ENCODE measurements around the gene TEKT2. TPM values are rescaled to one million over a fixed set of nuclear protein-coding genes. Genes with fewer than 3 reads are reported as not detected.

The TEKT2 gene
- total RNA-seq, 4 donors from 2014 or later, result not detected

DNA sequence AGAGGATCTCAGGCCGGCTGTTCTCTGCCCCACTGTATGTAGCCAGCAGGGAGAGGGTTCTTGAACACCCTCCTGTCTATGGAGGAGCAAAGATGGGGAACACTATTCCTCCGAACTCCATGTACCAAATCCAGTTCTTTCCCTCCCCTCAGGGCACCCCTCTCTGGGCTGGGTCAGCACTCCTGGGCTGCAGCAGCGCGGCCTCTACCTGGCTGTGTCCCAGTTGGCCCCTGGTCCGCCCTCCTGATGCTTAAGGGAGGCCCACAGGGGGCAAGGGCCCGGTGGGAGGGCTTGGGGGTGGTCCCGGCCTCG lies 4.3 kb downstream of the TEKT2 start:
- Histone ChIP-seq H3K4me1 (peaks cover 14 to 34% of the 10 kb centered on the region in 2 donors), H3K27ac (peak overlapping the region; percentile 78 to 96 (median 89)), H3K36me3 (peaks cover 0 to 24% of the 10 kb centered on the region in 2 donors), H3K9me3 (no peaks in the 10 kb centered on the region), H3K27me3 (peaks cover 9 to 31% (median 28%) of the 10 kb centered on the region in 3 donors), H3K4me3 (peak overlapping the region; percentile 75 to 98 (median 90))
- intact Hi-C loops (cut with DNase I; ENCODE audit: low total_unique reads), result loop anchor here (1.0 to 2.0 kb wide), 2 partner anchors 157 to 376 kb away; partner anchors contain the start of genes AGO3 and MRPS15
- DNase-seq (no peak), ATAC-seq (peak in 1 of 2 donors; percentile 3)
- in situ Hi-C loops (cut with MboI; ENCODE audit: low sequenced_read_pairs in 4 of 4), result no loop called here
- TF ChIP-seq, protein P1, sequence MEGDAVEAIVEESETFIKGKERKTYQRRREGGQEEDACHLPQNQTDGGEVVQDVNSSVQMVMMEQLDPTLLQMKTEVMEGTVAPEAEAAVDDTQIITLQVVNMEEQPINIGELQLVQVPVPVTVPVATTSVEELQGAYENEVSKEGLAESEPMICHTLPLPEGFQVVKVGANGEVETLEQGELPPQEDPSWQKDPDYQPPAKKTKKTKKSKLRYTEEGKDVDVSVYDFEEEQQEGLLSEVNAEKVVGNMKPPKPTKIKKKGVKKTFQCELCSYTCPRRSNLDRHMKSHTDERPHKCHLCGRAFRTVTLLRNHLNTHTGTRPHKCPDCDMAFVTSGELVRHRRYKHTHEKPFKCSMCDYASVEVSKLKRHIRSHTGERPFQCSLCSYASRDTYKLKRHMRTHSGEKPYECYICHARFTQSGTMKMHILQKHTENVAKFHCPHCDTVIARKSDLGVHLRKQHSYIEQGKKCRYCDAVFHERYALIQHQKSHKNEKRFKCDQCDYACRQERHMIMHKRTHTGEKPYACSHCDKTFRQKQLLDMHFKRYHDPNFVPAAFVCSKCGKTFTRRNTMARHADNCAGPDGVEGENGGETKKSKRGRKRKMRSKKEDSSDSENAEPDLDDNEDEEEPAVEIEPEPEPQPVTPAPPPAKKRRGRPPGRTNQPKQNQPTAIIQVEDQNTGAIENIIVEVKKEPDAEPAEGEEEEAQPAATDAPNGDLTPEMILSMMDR (IDR thresholded peaks at IDR 0.05 in 4 of 5, conservative IDR thresholded peaks at IDR 0.05 in 1 of 5), result no peak
- no peak for TF ChIP-seq POLR2A (IDR thresholded peaks at IDR 0.05)

DNA sequence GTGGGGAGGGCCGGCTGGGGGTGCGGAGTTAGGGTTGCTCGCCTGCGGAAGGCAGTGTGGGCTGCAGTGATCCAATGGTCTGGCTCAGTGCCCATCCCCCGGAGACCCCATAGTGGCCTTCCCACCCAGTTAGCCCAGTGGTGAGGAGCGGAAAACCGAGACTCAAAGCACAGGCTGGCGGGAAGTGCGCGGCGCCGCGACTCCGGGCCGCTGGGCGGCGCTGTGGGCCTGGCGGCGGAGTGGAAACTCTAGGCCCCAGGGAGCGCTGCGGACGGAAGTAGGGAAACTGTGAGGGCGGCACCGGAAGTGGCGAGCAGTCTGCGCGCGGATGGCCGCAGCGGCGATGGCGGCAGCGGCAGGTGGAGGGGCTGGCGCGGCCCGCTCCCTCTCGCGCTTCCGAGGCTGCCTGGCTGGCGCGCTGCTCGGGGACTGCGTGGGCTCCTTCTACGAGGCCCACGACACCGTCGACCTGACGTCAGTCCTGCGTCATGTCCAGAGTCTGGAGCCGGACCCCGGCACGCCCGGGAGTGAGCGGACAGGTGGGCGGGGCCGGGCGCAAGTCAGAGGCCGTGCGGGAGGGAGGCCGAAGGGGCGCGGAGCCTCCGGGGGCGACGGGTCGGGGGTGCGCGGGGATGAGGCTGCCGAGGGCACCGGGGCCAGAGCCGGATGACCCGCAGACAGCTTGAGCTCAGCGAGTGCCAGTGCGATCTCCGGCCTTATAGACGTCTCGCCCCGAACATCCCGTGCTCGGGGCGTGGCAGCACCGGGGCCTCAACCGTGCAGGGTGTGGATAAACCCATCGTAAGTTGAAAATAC lies 4.9 kb downstream of the TEKT2 start, which contains the start of gene ADPRS:
TSS of gene ADPRS (plus strand) at position 316 of the 816 bp plus-strand sequence. CDS start at position 329, 13 bp downstream.
- H3K9me3 ChIP-seq, result no peaks in the 10 kb centered on the region
- peak within 1 kb of the TSS; percentile 75 to 98 (median 90) for H3K4me3 ChIP-seq
- in situ Hi-C loops (cut with MboI; ENCODE audit: low sequenced_read_pairs in 4 of 4) (no loop called here), intact Hi-C loops (cut with DNase I; ENCODE audit: low total_unique reads) (loop anchor here (1.0 to 2.0 kb wide), 2 partner anchors 158 to 376 kb away; partner anchors contain the start of genes AGO3 and MRPS15)
- peaks cover 16 to 32% of the 10 kb centered on the region in 2 donors for H3K4me1 ChIP-seq
- ATAC-seq, result peak; percentile 93 to 94
- H3K27me3 ChIP-seq, result peaks cover 9 to 26% (median 23%) of the 10 kb centered on the region in 3 donors
- peaks cover 0 to 30% of the 10 kb centered on the region in 2 donors for H3K36me3 ChIP-seq
- TF ChIP-seq, protein P1 (IDR thresholded peaks at IDR 0.05 in 4 of 5, conservative IDR thresholded peaks at IDR 0.05 in 1 of 5), result peak; percentile 98 to 99 (median 99)
- peak; percentile 79 to 91 for TF ChIP-seq POLR2A (IDR thresholded peaks at IDR 0.05)
- peak; percentile 79 to 83 for DNase-seq
- peak within 1 kb of the TSS; percentile 78 to 96 (median 89) for H3K27ac ChIP-seq

DNA sequence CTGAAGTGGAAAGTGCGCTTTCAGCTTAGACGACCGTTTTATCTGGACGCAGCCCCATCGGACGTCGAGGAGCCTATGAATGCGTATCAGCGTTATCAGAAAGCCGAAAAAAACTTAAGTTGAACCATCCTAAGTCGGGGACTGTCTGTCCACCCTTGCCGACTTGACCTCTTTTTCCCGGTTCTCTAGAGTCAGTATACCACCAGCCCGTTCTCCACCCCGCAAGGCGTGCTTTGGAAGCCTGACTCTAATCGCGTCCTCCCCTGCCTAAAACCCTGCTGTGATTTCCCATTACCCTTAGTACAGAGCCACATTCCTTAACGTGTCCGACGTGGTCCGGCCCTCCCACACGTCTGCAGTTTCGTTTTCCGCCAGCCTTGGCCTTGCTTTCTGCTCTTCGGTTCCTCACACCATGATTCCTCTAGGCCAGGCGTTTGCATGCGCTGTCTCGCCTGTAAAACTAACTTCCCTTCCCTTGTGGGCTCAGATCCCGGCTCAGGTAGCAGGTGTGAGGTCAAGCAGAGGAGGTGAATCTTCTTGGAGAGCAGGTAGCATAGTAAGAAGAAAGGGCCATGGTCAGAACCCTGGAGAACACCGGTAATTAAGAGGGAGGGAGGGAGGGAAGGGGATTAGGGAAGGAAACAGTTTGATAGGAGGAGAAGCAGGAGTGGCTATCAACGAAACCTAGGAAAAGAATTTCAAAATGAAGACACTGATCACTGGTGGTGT lies 5.7 kb downstream of the TEKT2 start:
- no peak for ATAC-seq
- TF ChIP-seq POLR2A (IDR thresholded peaks at IDR 0.05), result no peak
- TF ChIP-seq, protein P1 (IDR thresholded peaks at IDR 0.05 in 4 of 5, conservative IDR thresholded peaks at IDR 0.05 in 1 of 5), result no peak
- intact Hi-C loops (cut with DNase I; ENCODE audit: low total_unique reads) (loop anchor here (2.0 to 10.0 kb wide), 2 partner anchors 159 to 195 kb away; partner anchors contain the start of gene AGO3), in situ Hi-C loops (cut with MboI; ENCODE audit: low sequenced_read_pairs in 4 of 4) (loop anchor here in 2 of 4 donors (10.0 kb wide), 3 partner anchors 55 to 325 kb away; partner anchors contain the start of gene TRAPPC3 (in 1 of the 2))
- peaks cover 0 to 37% of the 10 kb centered on the region in 2 donors for H3K36me3 ChIP-seq
- H3K4me1 ChIP-seq, result peaks cover 16 to 25% of the 10 kb centered on the region in 2 donors
- H3K9me3 ChIP-seq, result no peaks in the 10 kb centered on the region
- peak overlapping the region; percentile 78 to 96 (median 89) for H3K27ac ChIP-seq
- no peak for DNase-seq
- H3K27me3 ChIP-seq, result peaks cover 5 to 19% (median 16%) of the 10 kb centered on the region in 3 donors
- H3K4me3 ChIP-seq, result peak overlapping the region; percentile 75 to 98 (median 90)

GRCh38 chr1:36091141-36091540 lies 7.2 kb downstream of the TEKT2 start:
- Histone ChIP-seq H3K36me3 (peaks cover 0 to 51% of the 10 kb centered on the region in 2 donors), H3K4me1 (peaks cover 16 to 24% of the 10 kb centered on the region in 2 donors), H3K27me3 (peaks cover 0 to 4% (median 3%) of the 10 kb centered on the region in 3 donors), H3K27ac (no peak overlapping the region), H3K9me3 (no peaks in the 10 kb centered on the region), H3K4me3 (no peak overlapping the region)
- intact Hi-C loops (cut with DNase I; ENCODE audit: low total_unique reads) (loop anchor here (10.0 kb wide), 1 partner anchor 194 kb away; no protein-coding TSS in a partner anchor), in situ Hi-C loops (cut with MboI; ENCODE audit: low sequenced_read_pairs in 4 of 4) (loop anchor here in 2 of 4 donors (10.0 kb wide), 3 partner anchors 54 to 324 kb away; partner anchors contain the start of gene TRAPPC3 (in 1 of the 2))
- TF ChIP-seq POLR2A (IDR thresholded peaks at IDR 0.05), result no peak
- TF ChIP-seq, protein P1 (IDR thresholded peaks at IDR 0.05 in 4 of 5, conservative IDR thresholded peaks at IDR 0.05 in 1 of 5), result no peak
- DNase-seq, result no peak
- ATAC-seq, result no peak

Data from gastrocnemius medialis (tissue), 4 donors.